ENCODE results near the gene ZNF224. TPM values are rescaled to one million over a fixed set of nuclear protein-coding genes. Genes with fewer than 3 reads are reported as not detected.

The ZNF224 gene
- total and polyA plus RNA-seq, 10 of the 15 experiments (the other 5 are each of a cell fraction or from before 2014, with no cell fraction given): 6.8 to 39.4 (median 17.2) TPM

DNA sequence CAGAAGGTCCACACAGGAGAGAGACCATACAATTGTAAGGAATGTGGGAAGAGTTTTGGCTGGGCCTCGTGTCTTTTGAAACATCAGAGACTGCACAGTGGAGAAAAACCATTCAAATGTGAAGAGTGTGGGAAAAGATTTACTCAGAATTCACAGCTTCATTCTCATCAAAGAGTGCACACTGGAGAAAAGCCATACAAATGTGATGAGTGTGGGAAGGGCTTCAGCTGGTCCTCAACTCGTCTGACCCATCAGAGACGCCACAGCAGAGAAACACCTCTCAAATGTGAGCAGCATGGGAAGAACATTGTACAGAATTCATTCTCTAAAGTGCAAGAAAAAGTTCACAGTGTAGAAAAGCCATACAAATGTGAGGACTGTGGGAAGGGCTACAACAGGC lies 13.6 kb downstream of the ZNF224 start:
- no peak overlapping the region for H3K27ac ChIP-seq (ENCODE audit: control insufficient read depth, insufficient read depth)
- intact Hi-C loops (cut with micrococcal nuclease; ENCODE audit: unreplicated experiment) (no loop called here), in situ Hi-C loops (cut with MboI) (no loop called here)
- no peaks in the 10 kb centered on the region for H3K4me1 ChIP-seq (ENCODE audit: control insufficient read depth, insufficient read depth, low read length)
- H3K9me3 ChIP-seq (replicated peaks; ENCODE audit: control insufficient read depth, insufficient read depth, low read length): peaks cover 27% of the 10 kb centered on the region
- WGBS (ENCODE audit: insufficient coverage, insufficient replicate concordance, low lambda C conversion rate, missing lambda C conversion rate): 100% methylated on average over 3 of the region's 3 CpGs
- ChIA-PET POLR2A (interaction anchor here (0.5 kb wide), 1 partner anchor 516 kb away, joined by 3 read pairs; no protein-coding TSS in a partner anchor), SMC1A (ENCODE audit: uncharacterized antibody, unreplicated experiment) (no interaction called here), CTCF (no interaction called here), RAD21 (ENCODE audit: unreplicated experiment) (no interaction called here)
- H3K4me3 ChIP-seq: no peak overlapping the region
- no peak overlapping the region for H2AFZ ChIP-seq (ENCODE audit: control insufficient read depth, low read depth, low read length)
- no peak for ATAC-seq
- H4K20me1 ChIP-seq (ENCODE audit: control insufficient read depth, insufficient read depth): no peaks in the 10 kb centered on the region
- TF ChIP-seq NR2C1 (IDR thresholded peaks at IDR 0.05) (no peak), RB1 (IDR thresholded peaks at IDR 0.05; ENCODE audit: borderline replicate concordance) (no peak), HDGF (IDR thresholded peaks at IDR 0.05) (no peak), TARDBP (IDR thresholded peaks at IDR 0.05; ENCODE audit: borderline replicate concordance) (no peak), MTA3 (IDR thresholded peaks at IDR 0.05; ENCODE audit: borderline replicate concordance, low read length) (no peak), CHD4 (IDR thresholded peaks at IDR 0.05) (no peak), ATF7 (IDR thresholded peaks at IDR 0.05; ENCODE audit: low read depth) (no peak), JUNB (IDR thresholded peaks at IDR 0.05) (no peak), PAX5 (IDR thresholded peaks at IDR 0.05; ENCODE audit: borderline replicate concordance, low read depth, low read length) (no peak), RAD51 (IDR thresholded peaks at IDR 0.05) (no peak)
- TF ChIP-seq, protein P1, sequence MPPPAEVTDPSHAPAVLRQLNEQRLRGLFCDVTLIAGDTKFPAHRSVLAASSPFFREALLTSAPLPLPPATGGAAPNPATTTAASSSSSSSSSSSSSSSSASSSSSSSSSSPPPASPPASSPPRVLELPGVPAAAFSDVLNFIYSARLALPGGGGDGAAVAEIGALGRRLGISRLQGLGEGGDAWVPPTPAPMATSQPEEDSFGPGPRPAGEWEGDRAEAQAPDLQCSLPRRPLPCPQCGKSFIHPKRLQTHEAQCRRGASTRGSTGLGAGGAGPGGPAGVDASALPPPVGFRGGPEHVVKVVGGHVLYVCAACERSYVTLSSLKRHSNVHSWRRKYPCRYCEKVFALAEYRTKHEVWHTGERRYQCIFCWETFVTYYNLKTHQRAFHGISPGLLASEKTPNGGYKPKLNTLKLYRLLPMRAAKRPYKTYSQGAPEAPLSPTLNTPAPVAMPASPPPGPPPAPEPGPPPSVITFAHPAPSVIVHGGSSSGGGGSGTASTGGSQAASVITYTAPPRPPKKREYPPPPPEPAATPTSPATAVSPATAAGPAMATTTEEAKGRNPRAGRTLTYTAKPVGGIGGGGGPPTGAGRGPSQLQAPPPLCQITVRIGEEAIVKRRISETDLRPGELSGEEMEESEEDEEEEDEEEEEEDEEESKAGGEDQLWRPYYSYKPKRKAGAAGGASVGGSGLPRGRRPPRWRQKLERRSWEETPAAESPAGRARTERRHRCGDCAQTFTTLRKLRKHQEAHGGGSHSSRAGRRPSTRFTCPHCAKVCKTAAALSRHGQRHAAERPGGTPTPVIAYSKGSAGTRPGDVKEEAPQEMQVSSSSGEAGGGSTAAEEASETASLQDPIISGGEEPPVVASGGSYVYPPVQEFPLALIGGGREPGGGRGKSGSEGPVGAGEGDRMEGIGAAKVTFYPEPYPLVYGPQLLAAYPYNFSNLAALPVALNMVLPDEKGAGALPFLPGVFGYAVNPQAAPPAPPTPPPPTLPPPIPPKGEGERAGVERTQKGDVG (CRISPR knock-in tag; IDR thresholded peaks at IDR 0.05): no peak
- TF ChIP-seq, protein P2, sequence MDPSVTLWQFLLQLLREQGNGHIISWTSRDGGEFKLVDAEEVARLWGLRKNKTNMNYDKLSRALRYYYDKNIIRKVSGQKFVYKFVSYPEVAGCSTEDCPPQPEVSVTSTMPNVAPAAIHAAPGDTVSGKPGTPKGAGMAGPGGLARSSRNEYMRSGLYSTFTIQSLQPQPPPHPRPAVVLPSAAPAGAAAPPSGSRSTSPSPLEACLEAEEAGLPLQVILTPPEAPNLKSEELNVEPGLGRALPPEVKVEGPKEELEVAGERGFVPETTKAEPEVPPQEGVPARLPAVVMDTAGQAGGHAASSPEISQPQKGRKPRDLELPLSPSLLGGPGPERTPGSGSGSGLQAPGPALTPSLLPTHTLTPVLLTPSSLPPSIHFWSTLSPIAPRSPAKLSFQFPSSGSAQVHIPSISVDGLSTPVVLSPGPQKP (IDR thresholded peaks at IDR 0.05; ENCODE audit: low read depth, low read length): no peak
- TF ChIP-seq, protein P3, sequence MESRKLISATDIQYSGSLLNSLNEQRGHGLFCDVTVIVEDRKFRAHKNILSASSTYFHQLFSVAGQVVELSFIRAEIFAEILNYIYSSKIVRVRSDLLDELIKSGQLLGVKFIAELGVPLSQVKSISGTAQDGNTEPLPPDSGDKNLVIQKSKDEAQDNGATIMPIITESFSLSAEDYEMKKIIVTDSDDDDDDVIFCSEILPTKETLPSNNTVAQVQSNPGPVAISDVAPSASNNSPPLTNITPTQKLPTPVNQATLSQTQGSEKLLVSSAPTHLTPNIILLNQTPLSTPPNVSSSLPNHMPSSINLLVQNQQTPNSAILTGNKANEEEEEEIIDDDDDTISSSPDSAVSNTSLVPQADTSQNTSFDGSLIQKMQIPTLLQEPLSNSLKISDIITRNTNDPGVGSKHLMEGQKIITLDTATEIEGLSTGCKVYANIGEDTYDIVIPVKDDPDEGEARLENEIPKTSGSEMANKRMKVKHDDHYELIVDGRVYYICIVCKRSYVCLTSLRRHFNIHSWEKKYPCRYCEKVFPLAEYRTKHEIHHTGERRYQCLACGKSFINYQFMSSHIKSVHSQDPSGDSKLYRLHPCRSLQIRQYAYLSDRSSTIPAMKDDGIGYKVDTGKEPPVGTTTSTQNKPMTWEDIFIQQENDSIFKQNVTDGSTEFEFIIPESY (IDR thresholded peaks at IDR 0.05): no peak
- no peaks in the 10 kb centered on the region for H3K79me2 ChIP-seq (ENCODE audit: control insufficient read depth, insufficient read depth, low read length)
- no peak overlapping the region for H3K4me2 ChIP-seq (ENCODE audit: control insufficient read depth, insufficient read depth)
- H3K36me3 ChIP-seq (ENCODE audit: control insufficient read depth in 2 of 2, insufficient read depth in 2 of 2, low read length in 1 of 2): peaks cover 0 to 20% of the 10 kb centered on the region in 2 experiments
- no TSS peak for BruUV-seq (replicated peaks)
- no peak overlapping the region for H3K9ac ChIP-seq (ENCODE audit: control insufficient read depth, insufficient read depth, low read length)
- DNase-seq (ENCODE audit: low read depth, low spot score): no peak
- H3K27me3 ChIP-seq (replicated peaks in 1 of 2; ENCODE audit: control insufficient read depth in 2 of 2, insufficient read depth in 2 of 2, low read length in 1 of 2): no peaks in the 10 kb centered on the region
- FAIRE-seq: no peak
